Psoas muscle (tissue), 8 donors: ENCODE measurements around the gene HDDC3. TPM values are rescaled to one million over a fixed set of nuclear protein-coding genes. Genes with fewer than 3 reads are reported as not detected.

ENCODE experiments used
- ATAC-seq, 4 donors: fragments of 200-7000 bp; cut with Tn5 transposase; one replicate each; pipeline ENCODE4 v1.9.1; 2020; ENCODE audit warnings: moderate library complexity in 3 of 4, mild to moderate bottlenecking in 2 of 4
- DNase-seq, 2 donors: peaks; one replicate each; pipeline ENCODE4 v3.0.0-alpha.2; 2020
- H3K27ac ChIP-seq: fragments of 200-600 bp; one replicate; pipeline ENCODE4 v1.8.0; 2022
- H3K27me3 ChIP-seq, 3 donors: fragments of 200-600 bp in 1 of 3; one replicate each; pipeline versions ENCODE4 v1.6.1 to v1.8.0; 2013 to 2022; ENCODE audit warnings: low read length in 2 of 3, mild to moderate bottlenecking in 2 of 3, moderate library complexity in 1 of 3; ENCODE audit not compliant: insufficient read depth in 3 of 3
- H3K36me3 ChIP-seq, 2 donors: fragments of 200-600 bp in 1 of 2; one replicate each; pipeline versions ENCODE4 v1.6.1 to v1.8.0; 2013 to 2022; ENCODE audit warnings: low read depth in 1 of 2, mild to moderate bottlenecking in 1 of 2, moderate library complexity in 1 of 2; ENCODE audit not compliant: insufficient read depth in 1 of 2
- H3K4me1 ChIP-seq: fragments of 200-600 bp; one replicate; pipeline ENCODE4 v1.8.0; 2022
- H3K4me3 ChIP-seq: fragments of 200-600 bp; one replicate; pipeline ENCODE4 v1.8.0; 2022; ENCODE audit warnings: mild to moderate bottlenecking
- H3K9me3 ChIP-seq: fragments of 200-600 bp; one replicate; pipeline ENCODE4 v1.8.0; 2022
- CTCF ChIP-seq: fragments of 200-600 bp; IDR thresholded peaks from one replicate; pipeline ENCODE4 v1.8.0; 2022; ENCODE audit warnings: antibody characterized with exemption
- WGBS, 3 donors: extraction: QIAGEN DNeasy Blood & Tissue Kit; methylation state at CpG; one replicate each; pipeline versions ENCODE4 v1.1.6 to v1.1.7; 2013; 5-methylcytosine and 5-hydroxymethylcytosine counted together
- intact Hi-C, 2 donors: fragments of 100-400 bp; cut with DNase I; formaldehyde crosslinking; loops; one replicate each; pipeline versions ENCODE4 v1.11.0 to v1.14.2; 2022
- polyA plus RNA-seq, 3 donors: library from polyadenylated mRNA; stranded (reverse); fragments of 200-250 nt; gene quantifications; one replicate each; pipeline ENCODE4 v1.2.3, GENCODE V29; 2013
- total RNA-seq, 4 donors: library from RNA; stranded (reverse); fragmentation: NEBNext Ultra II Directional in 2 of 4; extraction: Animal tissue kit (Norgen Biotek cat#: 25700) in 2 of 4; gene quantifications; one replicate each; pipeline versions ENCODE4 v1.2.1 to v1.2.4, GENCODE V29; 2021 to 2023
- donor health status: healthy with polysubstance abuse.
- donor health status: DM: no; HTN: no; CAD: no; lungs with moderate emphysema.
- donor health status: Bipolar disorder and iron deficiency.
- donor health status: healthy.
- donor health status: DM: yes; HTN: yes; CAD: no.
- donor health status: DM: no; HTN: no; CAD: no.
- donor health status: DM: no; HTN: no; CAD: no.
- donor health status: DM: yes; HTN: yes; CAD: no.

The HDDC3 gene
- total and polyA plus RNA-seq, 7 donors, result 7.2 to 25.5 (median 13.2) TPM

- intact Hi-C loops, result no loop called here
- no peak overlapping the region for H3K4me3 ChIP-seq
- H3K27ac ChIP-seq, result no peak overlapping the region
- DNase-seq, result no peak
- no peak for TF ChIP-seq CTCF
- 93 to 96% (median 96%) methylated on average over 4 of the region's 4 CpGs for WGBS, 3 donors
- ATAC-seq, result no peak
- peaks cover 3 to 97% of the 10 kb centered on the region in 2 donors for H3K36me3 ChIP-seq
- H3K9me3 ChIP-seq, result no peaks in the 10 kb centered on the region
- H3K4me1 ChIP-seq, result peaks cover 3% of the 10 kb centered on the region
- no peaks in the 10 kb centered on the region for H3K27me3 ChIP-seq
Measured at GRCh38 chr15:90941038-90941437, 8.7 kb upstream of the HDDC3 start.

DNA sequence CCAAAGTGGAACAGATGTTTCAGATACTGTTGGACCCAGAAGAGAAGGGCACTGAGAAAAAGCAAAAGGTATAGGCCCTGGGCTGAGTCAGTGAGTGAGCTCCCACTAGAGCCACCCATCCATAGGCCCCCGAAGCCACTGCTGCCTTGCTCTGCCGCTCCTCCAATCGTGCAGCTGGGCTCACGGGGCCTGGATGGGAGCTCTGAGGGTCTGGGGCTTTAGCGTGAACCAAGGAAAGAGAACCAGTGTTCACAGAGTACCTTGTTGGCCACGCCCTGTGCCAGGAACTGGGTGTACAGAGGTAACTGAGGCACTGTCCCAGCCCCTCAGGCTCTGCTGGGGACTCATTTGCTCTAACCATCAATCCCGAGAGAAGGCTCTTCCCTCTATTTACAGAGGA lies 7.4 kb upstream of the HDDC3 start:
- intact Hi-C loops, result no loop called here
- Histone ChIP-seq H3K9me3 (no peaks in the 10 kb centered on the region), H3K4me3 (no peak overlapping the region), H3K27me3 (no peaks in the 10 kb centered on the region), H3K27ac (no peak overlapping the region), H3K4me1 (peaks cover 5% of the 10 kb centered on the region), H3K36me3 (peaks cover 3 to 85% of the 10 kb centered on the region in 2 donors)
- ATAC-seq (no peak), DNase-seq (no peak)
- 69 to 95% (median 80%) methylated on average over 7 of the region's 7 CpGs for WGBS, 3 donors
- no peak for TF ChIP-seq CTCF

DNA sequence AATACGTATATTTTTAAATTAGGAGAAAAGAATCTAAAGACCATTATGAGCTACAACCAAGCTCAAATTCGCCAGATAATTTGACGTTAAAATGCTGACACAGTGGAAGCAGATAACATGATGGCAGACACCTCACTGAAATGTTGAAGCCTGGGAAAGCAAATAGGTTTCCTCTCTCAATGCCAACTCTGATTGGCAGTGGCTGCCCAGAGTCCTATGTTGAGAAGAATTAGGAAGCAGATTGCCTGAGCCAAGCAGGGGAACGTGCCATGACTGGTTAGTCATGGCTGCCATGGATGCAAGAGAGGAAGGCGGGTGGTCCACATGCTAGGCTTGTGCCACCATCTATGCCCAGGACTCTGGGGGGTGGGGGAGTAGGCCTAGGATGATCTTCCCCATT lies 5.9 kb upstream of the HDDC3 start:
- no peak for TF ChIP-seq CTCF
- Histone ChIP-seq H3K27ac (no peak overlapping the region), H3K36me3 (peaks cover 3 to 70% of the 10 kb centered on the region in 2 donors), H3K4me1 (peaks cover 15% of the 10 kb centered on the region), H3K9me3 (no peaks in the 10 kb centered on the region), H3K27me3 (no peaks in the 10 kb centered on the region), H3K4me3 (no peak overlapping the region)
- no peak for ATAC-seq
- 75 to 84% (median 81%) methylated on average over 5 of the region's 5 CpGs for WGBS, 3 donors
- intact Hi-C loops, result no loop called here
- DNase-seq, result no peak

GRCh38 chr15:90936823-90937222 lies 4.5 kb upstream of the HDDC3 start:
- no peak for TF ChIP-seq CTCF
- peaks cover 17% of the 10 kb centered on the region for H3K4me1 ChIP-seq
- no peaks in the 10 kb centered on the region for H3K27me3 ChIP-seq
- no peak overlapping the region for H3K27ac ChIP-seq
- ATAC-seq, result no peak
- no peak overlapping the region for H3K4me3 ChIP-seq
- no peak for DNase-seq
- intact Hi-C loops, result no loop called here
- no peaks in the 10 kb centered on the region for H3K9me3 ChIP-seq
- peaks cover 3 to 55% of the 10 kb centered on the region in 2 donors for H3K36me3 ChIP-seq
- 73 to 89% (median 76%) methylated on average over 1 of the region's 1 CpG for WGBS, 3 donors
